Activated T-cell treated with anti-CD3 and anti-CD28 coated beads for 48 hours (primary cell): ENCODE measurements around the gene ABAT.

Source experiments
- DNase-seq: peaks from one replicate; pipeline ENCODE4 v3.0.0-alpha.2; 2020; ENCODE audit warnings: low read depth

Gene ABAT

GRCh38 chr16:8717892-8718415 lies 43.5 kb downstream of the ABAT start:
- DNase-seq = no peak

GRCh38 chr16:8718851-8719680 lies 44.6 kb downstream of the ABAT start:
- DNase-seq = no peak

GRCh38 chr16:8720080-8720966 lies 45.9 kb downstream of the ABAT start:
- DNase-seq = no peak

DNA sequence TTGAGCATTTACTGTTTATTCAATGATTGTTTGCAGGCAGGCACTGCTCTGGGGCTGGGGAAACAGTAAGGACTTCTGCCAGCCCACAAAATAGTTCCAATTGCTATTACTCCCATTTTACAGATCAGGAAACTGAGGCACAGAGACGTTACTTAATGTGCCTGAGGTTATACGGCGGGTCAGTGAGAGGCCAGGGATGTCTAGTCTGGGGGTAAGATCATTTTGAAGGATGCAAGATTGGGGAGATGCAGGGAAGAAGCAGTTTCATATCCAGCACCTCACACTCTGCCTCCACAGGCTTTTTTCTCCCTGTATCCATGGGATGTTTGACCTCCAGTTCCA lies 46.5 kb downstream of the ABAT start:
- DNase-seq = no peak

DNA sequence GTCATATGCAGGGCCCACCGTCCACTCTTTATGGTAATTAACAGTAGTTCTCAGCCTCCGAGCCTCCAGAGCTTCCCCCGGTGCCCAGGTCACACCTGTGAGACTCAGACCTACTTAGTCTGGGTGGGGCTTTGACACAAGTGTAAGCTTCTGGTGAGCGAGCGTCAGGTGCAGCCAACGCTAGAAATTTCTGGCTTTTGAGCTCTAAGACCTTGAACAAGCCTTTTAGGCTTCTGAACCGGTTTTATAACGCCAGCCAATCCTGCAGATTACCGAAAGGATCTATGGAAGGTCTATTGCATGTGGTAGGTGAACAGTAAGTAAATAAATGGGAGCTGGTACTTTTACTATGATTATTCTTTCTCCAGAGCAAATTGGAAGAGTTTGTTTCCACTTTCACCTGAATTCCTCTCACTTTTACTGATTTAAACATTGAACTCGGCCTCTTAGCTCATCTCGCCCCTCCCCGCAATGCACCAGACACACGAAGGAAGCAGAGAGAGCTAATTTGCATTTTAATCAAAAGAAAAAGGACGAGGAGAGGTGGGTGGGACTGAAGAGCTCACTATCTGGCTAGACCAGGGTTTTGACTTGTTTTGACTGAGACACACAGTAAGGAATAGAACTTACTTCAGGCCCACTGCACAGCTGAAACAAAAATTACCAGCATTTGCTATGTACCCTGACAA lies 47.1 kb downstream of the ABAT start:
- DNase-seq = no peak

GRCh38 chr16:8722025-8722348 lies 47.6 kb downstream of the ABAT start:
- DNase-seq = no peak

DNA sequence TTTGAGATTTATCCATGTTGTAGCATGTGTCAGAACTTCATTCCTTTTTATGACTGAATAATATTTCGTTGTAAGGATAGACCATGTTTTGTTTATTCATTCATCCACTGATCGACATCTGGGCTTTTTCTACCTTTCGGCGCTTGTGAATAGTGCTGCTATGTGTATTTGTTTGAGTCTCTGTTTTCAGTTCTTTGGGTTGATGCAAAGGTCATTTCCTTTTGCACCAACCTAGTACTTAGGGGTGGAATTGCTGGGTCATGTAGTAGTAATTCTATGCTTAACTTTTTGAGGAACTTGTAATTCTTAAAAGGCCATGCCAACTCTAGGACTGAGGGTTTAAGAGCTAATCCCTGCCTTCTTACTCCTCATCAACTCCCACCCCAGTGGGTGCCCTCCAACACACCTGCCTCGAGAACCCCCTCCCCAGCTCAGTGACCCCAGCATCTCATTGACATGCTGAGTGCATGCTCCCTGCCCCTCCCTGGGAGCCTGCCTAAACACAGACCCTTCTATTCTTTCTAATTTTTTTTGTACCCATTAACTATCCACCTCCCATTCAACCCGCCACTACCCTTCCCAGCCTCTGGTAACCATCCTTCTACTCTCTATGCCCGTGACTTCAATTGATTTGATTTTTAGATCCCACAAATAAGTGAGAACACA lies 51.2 kb downstream of the ABAT start:
- DNase-seq = no peak

- DNase-seq = no peak
These were observed 52.9 kb downstream of the ABAT start for GRCh38 chr16:8727131-8727806.

GRCh38 chr16:8727857-8728618 lies 53.6 kb downstream of the ABAT start:
- no peak for DNase-seq

- DNase-seq = no peak
These were observed 55.4 kb downstream of the ABAT start for GRCh38 chr16:8729779-8730334.

DNA sequence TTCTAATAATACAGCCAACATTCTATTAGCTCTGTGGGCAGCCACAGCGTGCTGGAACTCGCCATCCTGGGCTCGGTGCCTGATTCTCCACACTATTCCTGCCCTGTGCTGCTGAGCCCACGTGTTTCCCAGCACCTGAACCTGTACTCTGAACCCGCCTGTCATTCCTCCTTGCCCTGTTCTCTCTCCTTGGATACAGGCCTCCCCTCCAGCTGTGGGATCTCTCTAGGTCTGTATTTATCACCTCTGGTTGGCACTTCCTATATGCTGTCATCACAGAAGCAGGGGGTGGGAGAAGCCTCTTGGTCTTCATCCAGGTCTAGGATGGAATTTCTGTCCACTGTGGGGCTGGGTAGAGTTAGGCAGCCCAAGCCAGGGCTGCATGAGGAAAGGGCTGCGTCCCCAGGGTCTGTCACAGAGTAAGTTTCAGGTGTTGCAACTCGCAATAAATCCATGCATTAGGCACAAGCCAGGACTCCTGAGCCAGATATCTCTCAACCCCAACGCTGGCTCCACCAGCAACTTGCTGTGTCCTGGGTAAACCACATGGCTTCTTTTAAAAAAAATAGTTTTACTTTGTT lies 56.0 kb downstream of the ABAT start:
- DNase-seq = no peak

- DNase-seq = no peak
These were observed 59.6 kb downstream of the ABAT start for GRCh38 chr16:8733849-8734540.

DNA sequence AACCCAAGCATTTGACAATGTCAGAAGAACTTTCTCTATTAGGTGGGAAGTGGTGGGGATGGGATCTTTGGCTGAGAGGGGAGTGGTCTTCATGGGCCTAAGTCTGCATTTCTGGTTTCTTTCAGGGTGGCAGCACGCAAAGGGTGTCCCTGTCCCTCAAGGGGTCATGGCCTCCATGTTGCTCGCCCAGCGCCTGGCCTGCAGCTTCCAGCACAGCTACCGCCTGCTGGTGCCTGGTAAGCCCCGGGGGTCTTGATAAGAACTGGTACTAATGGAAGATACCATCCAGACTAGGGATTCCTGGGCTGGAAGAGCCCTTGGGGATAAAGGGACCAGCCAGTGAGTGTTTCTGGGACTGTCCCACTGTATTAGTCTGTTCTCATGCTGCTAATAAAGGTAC lies 61.2 kb downstream of the ABAT start:
- no peak for DNase-seq

GRCh38 chr16:8736123-8736668 lies 61.8 kb downstream of the ABAT start:
- no peak for DNase-seq

DNA sequence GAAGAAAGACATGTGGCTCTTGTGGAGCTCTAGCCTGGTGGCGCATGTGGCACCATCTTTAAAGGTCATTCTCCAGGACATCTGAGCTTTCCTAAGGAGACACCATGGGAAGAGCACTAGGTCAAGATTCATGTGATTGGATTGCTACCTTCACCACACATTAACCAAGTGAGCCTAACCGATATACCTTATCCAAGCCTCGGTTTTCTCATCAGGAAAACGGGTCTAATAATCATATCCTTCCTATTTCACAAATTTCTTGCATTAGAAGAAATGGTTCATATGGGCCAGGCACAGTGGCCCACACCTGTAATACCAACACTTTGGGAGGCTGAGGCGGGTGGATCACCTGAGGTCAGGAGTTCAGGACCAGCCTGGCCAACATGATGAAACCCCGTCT lies 64.7 kb downstream of the ABAT start:
- DNase-seq = no peak

DNA sequence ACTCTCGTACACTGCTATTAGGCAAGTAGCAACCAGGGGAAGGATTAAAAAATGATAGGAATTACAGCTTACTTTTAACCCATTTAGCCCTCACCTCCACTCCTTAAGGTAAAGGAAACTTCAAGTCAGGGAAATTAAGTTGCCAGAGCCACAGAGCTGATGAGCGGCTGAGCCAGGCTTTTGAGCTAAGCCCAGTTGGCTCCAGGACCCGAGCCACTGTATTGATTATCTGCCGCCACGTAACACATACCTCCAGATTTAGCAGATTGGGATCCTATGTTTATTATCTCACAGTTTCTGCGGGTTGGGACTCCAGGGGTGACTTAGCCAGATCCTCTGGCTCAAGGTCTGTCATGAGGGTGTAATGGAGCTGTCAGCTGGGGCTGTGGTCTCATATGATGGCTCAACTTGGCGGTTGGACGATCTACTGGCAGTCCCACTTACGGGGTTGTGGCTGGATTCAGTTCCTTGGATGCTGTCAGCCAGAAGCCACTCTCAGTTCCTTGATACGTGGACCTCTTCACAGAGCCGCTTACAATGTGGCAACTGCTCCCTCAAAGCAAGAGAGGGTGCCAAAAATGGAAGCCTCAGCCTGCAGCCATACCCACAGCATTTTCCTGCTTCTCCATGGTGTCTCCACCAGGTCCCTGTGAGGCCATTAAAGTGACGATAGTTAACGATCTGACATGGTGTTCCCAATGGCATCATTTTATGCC lies 65.7 kb downstream of the ABAT start:
- no peak for DNase-seq

DNA sequence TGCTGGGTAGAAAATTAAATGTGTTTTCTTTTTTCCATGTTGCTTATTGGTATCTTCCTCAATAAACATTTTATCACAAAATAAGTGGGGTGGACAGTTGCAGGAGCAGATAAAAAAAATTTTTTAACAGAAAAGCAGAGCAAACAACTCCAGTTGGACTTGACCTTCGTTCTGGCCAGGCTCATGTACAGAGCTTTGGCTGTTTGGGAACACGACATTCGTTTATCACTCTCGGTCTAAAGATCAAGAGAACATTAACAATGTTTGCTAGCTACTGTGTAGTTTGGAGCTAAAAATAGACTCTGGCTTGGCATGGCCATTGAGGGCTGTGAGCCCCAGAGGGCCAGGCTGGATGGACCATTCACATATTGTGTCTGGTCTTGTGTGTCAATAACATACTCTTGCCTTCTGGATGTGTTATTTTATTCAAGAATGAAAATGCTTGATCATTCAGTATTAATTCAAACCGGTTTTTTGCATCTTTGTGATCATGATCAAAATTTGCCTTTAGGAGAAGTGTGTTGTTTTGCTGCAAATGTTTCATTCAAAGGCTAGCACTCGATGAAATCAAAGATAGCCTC lies 66.4 kb downstream of the ABAT start:
- DNase-seq = no peak

- DNase-seq = no peak
These were observed 67.2 kb downstream of the ABAT start for GRCh38 chr16:8741636-8742035.
